Lower leg skin (tissue), 4 donors: ENCODE data around the gene SIGMAR1. TPM values are rescaled to one million over a fixed set of nuclear protein-coding genes. Genes with fewer than 3 reads are reported as not detected.

Experiments used
- DNase-seq, 2 donors: peaks; one replicate each; pipeline ENCODE4 v3.0.0-alpha.2; 2019; ENCODE audit warnings: low spot score in 2 of 2
- H3K4me3 ChIP-seq: fragments of 200-600 bp; sonication (generic); 2 replicates; pipeline ENCODE4 v1.5.1; 2017; ENCODE audit warnings: mild to moderate bottlenecking, low read depth; ENCODE audit not compliant: poor library complexity, severe bottlenecking
- CTCF ChIP-seq, 3 donors: fragments of 450-650 bp; IDR thresholded peaks; one replicate each; pipeline ENCODE4 v1.5.1; 2016; ENCODE audit warnings: antibody characterized with exemption in 3 of 3, mild to moderate bottlenecking in 3 of 3, moderate library complexity in 2 of 3
- POLR2A ChIP-seq, 2 donors: fragments of 450-650 bp; IDR thresholded peaks; one replicate each; pipeline ENCODE4 v1.6.1; 2016 to 2017; ENCODE audit warnings: antibody characterized with exemption in 2 of 2, mild to moderate bottlenecking in 1 of 2, moderate library complexity in 1 of 2
- WGBS, 2 donors: methylation state at CpG; one replicate each; pipeline ENCODE4 v1.1.5; 2018; 5-methylcytosine and 5-hydroxymethylcytosine counted together
- intact Hi-C: fragments of 100-400 bp; cut with DNase I; formaldehyde crosslinking; loops from one replicate; pipeline ENCODE4 v1.15.0; 2023; ENCODE audit warnings: low total_unique reads
- total RNA-seq, 4 donors: library from RNA; depleted of rRNA; stranded (reverse); fragments of >200 nt; gene quantifications; one replicate each; pipeline ENCODE4 v1.1.0, GENCODE V29; 2016

SIGMAR1 gene
- total RNA-seq, 4 donors from 2014 or later = 99.1 to 130 (median 107) TPM

- no peak overlapping the region for H3K4me3 ChIP-seq
- intact Hi-C loops = no loop called here
- 91 to 94% methylated on average over 15 to 17 of the region's 20 CpGs for WGBS, 2 donors
- no peak for DNase-seq
- TF ChIP-seq POLR2A (IDR thresholded peaks at IDR 0.05) (no peak), CTCF (IDR thresholded peaks at IDR 0.05) (no peak)
Measured at GRCh38 chr9:34610434-34611206, 27.0 kb downstream of the SIGMAR1 start.

- DNase-seq = no peak
- 41 to 55% methylated on average over 2 of the region's 2 CpGs for WGBS, 2 donors
- H3K4me3 ChIP-seq = no peak overlapping the region
- TF ChIP-seq CTCF (IDR thresholded peaks at IDR 0.05) = no peak
- no peak for TF ChIP-seq POLR2A (IDR thresholded peaks at IDR 0.05)
- intact Hi-C loops = no loop called here
Measured at GRCh38 chr9:34607331-34607730, 30.3 kb downstream of the SIGMAR1 start.

- no peak for DNase-seq
- WGBS, 2 donors = 85 to 86% methylated on average over 3 of the region's 3 CpGs
- TF ChIP-seq POLR2A (IDR thresholded peaks at IDR 0.05) (no peak), CTCF (IDR thresholded peaks at IDR 0.05) (no peak)
- intact Hi-C loops = no loop called here
- no peak overlapping the region for H3K4me3 ChIP-seq
Measured at GRCh38 chr9:34606905-34607304, 30.7 kb downstream of the SIGMAR1 start.

GRCh38 chr9:34606190-34606589 is 31.4 kb downstream of the SIGMAR1 start:
- DNase-seq = no peak
- TF ChIP-seq POLR2A (IDR thresholded peaks at IDR 0.05) = no peak
- intact Hi-C loops = no loop called here
- no peak overlapping the region for H3K4me3 ChIP-seq

GRCh38 chr9:34603610-34604231 is 33.9 kb downstream of the SIGMAR1 start:
- TF ChIP-seq POLR2A (IDR thresholded peaks at IDR 0.05) (no peak), CTCF (IDR thresholded peaks at IDR 0.05) (peak in 1 of 3 donors; percentile 48)
- intact Hi-C loops = no loop called here
- WGBS, 2 donors = 64 to 66% methylated on average over 4 of the region's 4 CpGs
- peak; percentile 80 to 97 for DNase-seq
- H3K4me3 ChIP-seq = no peak overlapping the region

GRCh38 chr9:34601937-34602573 is 35.5 kb downstream of the SIGMAR1 start:
- TF ChIP-seq CTCF (IDR thresholded peaks at IDR 0.05) = no peak
- TF ChIP-seq POLR2A (IDR thresholded peaks at IDR 0.05) = no peak
- intact Hi-C loops = no loop called here
- DNase-seq = no peak
- WGBS, 2 donors = 75 to 77% methylated on average over 6 of the region's 6 CpGs
- no peak overlapping the region for H3K4me3 ChIP-seq
